ENCODE data around the gene STAMBP.

GRCh38 chr2:73914667-73915066, 85.9 kb downstream of the STAMBP start:
- TF ChIP-seq EP300 (IDR thresholded peaks at IDR 0.05) (no peak), POLR2A (IDR thresholded peaks at IDR 0.05) (no peak), CTCF (IDR thresholded peaks at IDR 0.05) (no peak)

Measured in suprapubic skin (tissue), 3 donors.